ENCODE results near the gene RXFP4.

GRCh38 chr1:155912056-155912536 lies 29.3 kb upstream of the RXFP4 start:
- no peak for TF ChIP-seq CTCF (IDR thresholded peaks at IDR 0.05; ENCODE audit: insufficient read depth, low read depth, low read length)
- no peak for TF ChIP-seq EZH2 (IDR thresholded peaks at IDR 0.05; ENCODE audit: insufficient read depth, low read length)

Data from astrocyte (in vitro differentiated cells and primary cell).